Chondrocyte (in vitro differentiated cells): ENCODE results near the gene CPA5. TPM values are rescaled to one million over a fixed set of nuclear protein-coding genes. Genes with fewer than 3 reads are reported as not detected.

Experiments
- DNase-seq: peaks from one replicate; pipeline ENCODE4 v3.0.0; 2021; ENCODE audit warnings: mixed read lengths, low spot score
- H3K27ac Mint-ChIP-seq: one replicate; pipeline ENCODE4 v1.8.0; 2021; ENCODE audit warnings: mild to moderate bottlenecking, moderate library complexity, mixed read lengths; ENCODE audit not compliant: unreplicated experiment
- H3K27me3 Mint-ChIP-seq: 2 replicates; pipeline ENCODE4 v1.8.0; 2021; ENCODE audit warnings: low read depth, mixed read lengths
- H3K36me3 Mint-ChIP-seq: 2 replicates; pipeline ENCODE4 v1.8.0; 2021; ENCODE audit warnings: low read depth, mixed read lengths
- H3K4me1 Mint-ChIP-seq: 2 replicates; pipeline ENCODE4 v1.8.0; 2021; ENCODE audit warnings: low read depth, mild to moderate bottlenecking, mixed read lengths
- H3K4me3 Mint-ChIP-seq: one replicate; pipeline ENCODE4 v1.8.0; 2021; ENCODE audit warnings: mild to moderate bottlenecking, moderate library complexity, mixed read lengths; ENCODE audit not compliant: unreplicated experiment
- H3K9me3 Mint-ChIP-seq: 2 replicates; pipeline ENCODE4 v1.8.0; 2021; ENCODE audit warnings: low read depth, mixed read lengths
- CTCF ChIP-seq: fragments of 200-600 bp; sonication (generic); IDR thresholded peaks from 2 replicates; pipeline ENCODE4 v1.5.0; 2021; ENCODE audit warnings: antibody characterized with exemption, mild to moderate bottlenecking, moderate library complexity
- total RNA-seq: library from RNA; stranded (reverse); gene quantifications from 3 replicates; pipeline ENCODE4 v1.2.1, GENCODE V29; 2021

Gene CPA5
- total RNA-seq, 1 donor from 2014 or later = not detected

DNA sequence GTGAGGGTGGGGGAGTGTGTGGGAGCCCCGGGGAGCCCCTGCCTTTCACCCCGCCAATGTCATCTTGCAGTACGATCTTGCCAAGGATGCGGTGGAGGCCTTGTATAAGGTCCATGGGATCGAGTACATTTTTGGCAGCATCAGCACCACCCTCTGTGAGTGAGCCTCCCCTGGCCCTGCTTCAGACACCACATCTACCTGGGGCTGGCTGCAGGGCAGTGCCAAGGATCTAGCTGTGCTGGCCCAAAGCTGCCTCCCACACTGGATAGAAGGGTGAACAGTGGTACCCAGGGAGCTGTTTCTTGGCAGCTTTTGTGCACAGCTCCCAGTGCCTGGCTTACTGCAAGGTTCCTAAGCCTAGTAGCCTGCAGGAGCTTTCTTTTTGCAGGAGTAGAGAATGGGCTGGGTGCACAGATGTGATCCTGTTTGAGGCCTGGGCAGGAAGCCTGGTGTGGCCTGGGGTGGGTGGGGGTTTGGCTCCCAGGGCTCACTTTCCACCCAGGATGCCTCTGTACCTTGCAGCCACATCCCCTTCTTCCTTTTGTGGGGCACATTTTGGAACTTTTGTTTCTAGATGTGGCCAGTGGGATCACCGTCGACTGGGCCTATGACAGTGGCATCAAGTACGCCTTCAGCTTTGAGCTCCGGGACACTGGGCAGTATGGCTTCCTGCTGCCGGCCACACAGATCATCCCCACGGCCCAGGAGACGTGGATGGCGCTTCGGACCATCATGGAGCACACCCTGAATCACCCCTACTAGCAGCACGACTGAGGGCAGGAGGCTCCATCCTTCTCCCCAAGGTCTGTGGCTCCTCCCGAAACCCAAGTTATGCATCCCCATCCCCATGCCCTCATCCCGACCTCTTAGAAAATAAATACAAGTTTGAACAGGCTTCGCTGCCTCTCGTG is 23.5 kb downstream of the CPA5 start:
- no peak overlapping the region for H3K27ac Mint-ChIP-seq
- no peaks in the 10 kb centered on the region for H3K36me3 Mint-ChIP-seq
- H3K9me3 Mint-ChIP-seq = peaks cover 4% of the 10 kb centered on the region
- no peak for TF ChIP-seq CTCF
- DNase-seq = peak; percentile 64
- no peak overlapping the region for H3K4me3 Mint-ChIP-seq
- peaks cover 66% of the 10 kb centered on the region for H3K4me1 Mint-ChIP-seq
- H3K27me3 Mint-ChIP-seq = no peaks in the 10 kb centered on the region

GRCh38 chr7:130369110-130369711 is 24.6 kb downstream of the CPA5 start:
- H3K27me3 Mint-ChIP-seq = no peaks in the 10 kb centered on the region
- H3K4me3 Mint-ChIP-seq = no peak overlapping the region
- peaks cover 4% of the 10 kb centered on the region for H3K9me3 Mint-ChIP-seq
- DNase-seq = peak; percentile 21
- peaks cover 66% of the 10 kb centered on the region for H3K4me1 Mint-ChIP-seq
- no peaks in the 10 kb centered on the region for H3K36me3 Mint-ChIP-seq
- H3K27ac Mint-ChIP-seq = peak overlapping the region; percentile 65
- no peak for TF ChIP-seq CTCF

DNA sequence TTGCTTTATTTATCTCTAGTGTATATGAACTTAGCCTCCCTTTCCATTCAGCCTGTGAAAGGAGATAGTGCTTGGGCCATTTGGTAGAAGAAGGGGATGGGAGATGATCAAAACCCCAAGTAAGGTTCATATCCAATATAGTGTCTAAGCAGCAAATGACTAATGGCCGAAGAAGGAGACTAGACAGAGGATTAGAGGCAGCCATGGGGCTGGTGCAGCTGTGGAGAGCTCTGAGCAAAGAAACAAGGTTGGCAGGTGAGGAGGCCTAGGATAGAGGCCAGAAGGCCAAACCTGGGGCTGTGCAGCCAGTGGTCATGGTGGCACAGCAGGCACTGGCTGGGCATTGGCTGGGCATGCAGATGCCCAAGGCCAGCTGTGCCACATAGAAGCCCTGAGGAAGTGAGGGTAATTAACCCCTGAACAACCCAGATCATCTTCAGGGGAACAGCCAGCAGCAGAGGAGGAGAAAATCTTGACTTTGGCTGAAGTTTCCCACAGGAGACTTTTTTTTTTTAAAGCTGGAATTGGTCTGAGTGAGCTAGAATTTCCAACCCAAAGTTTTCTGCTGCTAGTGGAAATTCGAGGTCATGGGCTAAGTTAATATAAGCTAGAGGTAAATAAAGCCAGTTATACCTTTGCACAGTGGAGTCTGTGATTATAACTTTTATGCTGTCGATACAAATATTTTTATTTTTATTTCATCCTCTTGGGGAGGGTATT is 25.4 kb downstream of the CPA5 start:
- Mint-ChIP-seq H3K9me3 (peaks cover 4% of the 10 kb centered on the region), H3K4me3 (no peak overlapping the region), H3K27ac (peak overlapping the region; percentile 65), H3K36me3 (no peaks in the 10 kb centered on the region), H3K27me3 (no peaks in the 10 kb centered on the region), H3K4me1 (peaks cover 74% of the 10 kb centered on the region)
- DNase-seq = no peak
- no peak for TF ChIP-seq CTCF

GRCh38 chr7:130371046-130371445 is 26.4 kb downstream of the CPA5 start:
- TF ChIP-seq CTCF = no peak
- H3K4me1 Mint-ChIP-seq = peaks cover 68% of the 10 kb centered on the region
- peak; percentile 41 for DNase-seq
- H3K4me3 Mint-ChIP-seq = no peak overlapping the region
- no peaks in the 10 kb centered on the region for H3K27me3 Mint-ChIP-seq
- no peak overlapping the region for H3K27ac Mint-ChIP-seq
- no peaks in the 10 kb centered on the region for H3K36me3 Mint-ChIP-seq
- peaks cover 4% of the 10 kb centered on the region for H3K9me3 Mint-ChIP-seq
